ENCODE data around the gene PRPSAP1.

PRPSAP1 gene

GRCh38 chr17:76304226-76305134 lies 49.2 kb downstream of the PRPSAP1 start:
- Histone ChIP-seq H2AFZ (no peak overlapping the region), H3K4me2 (ENCODE audit: low read length) (no peak overlapping the region), H3K27me3 (ENCODE audit: control insufficient read depth, insufficient read depth, low read length) (no peaks in the 10 kb centered on the region), H3K36me3 (ENCODE audit: control insufficient read depth, insufficient read depth, low read length) (no peaks in the 10 kb centered on the region), H3K9ac (no peak overlapping the region), H3K9me3 (ENCODE audit: control insufficient read depth, low read length) (no peaks in the 10 kb centered on the region), H3K27ac (no peak overlapping the region), H3K79me2 (no peaks in the 10 kb centered on the region), H3K4me1 (no peaks in the 10 kb centered on the region), H3K4me3 (ENCODE audit: low read depth, low read length) (no peak overlapping the region)
- TF ChIP-seq CTCF (IDR thresholded peaks at IDR 0.05): no peak

- no peaks in the 10 kb centered on the region for H3K36me3 ChIP-seq (ENCODE audit: control insufficient read depth, insufficient read depth, low read length)
- no peak overlapping the region for H3K4me2 ChIP-seq (ENCODE audit: low read length)
- no peaks in the 10 kb centered on the region for H3K27me3 ChIP-seq (ENCODE audit: control insufficient read depth, insufficient read depth, low read length)
- H2AFZ ChIP-seq: no peak overlapping the region
- no peak overlapping the region for H3K9ac ChIP-seq
- H3K4me3 ChIP-seq (ENCODE audit: low read depth, low read length): no peak overlapping the region
- TF ChIP-seq CTCF (IDR thresholded peaks at IDR 0.05): no peak
- no peaks in the 10 kb centered on the region for H3K4me1 ChIP-seq
- no peak overlapping the region for H3K27ac ChIP-seq
- H3K9me3 ChIP-seq (ENCODE audit: control insufficient read depth, low read length): no peaks in the 10 kb centered on the region
- no peaks in the 10 kb centered on the region for H3K79me2 ChIP-seq
Measured at GRCh38 chr17:76297436-76297835, 56.3 kb downstream of the PRPSAP1 start.

- no peak overlapping the region for H3K9ac ChIP-seq
- no peak overlapping the region for H2AFZ ChIP-seq
- H3K4me3 ChIP-seq (ENCODE audit: low read depth, low read length): no peak overlapping the region
- no peaks in the 10 kb centered on the region for H3K36me3 ChIP-seq (ENCODE audit: control insufficient read depth, insufficient read depth, low read length)
- no peak for TF ChIP-seq CTCF (IDR thresholded peaks at IDR 0.05)
- H3K79me2 ChIP-seq: no peaks in the 10 kb centered on the region
- no peak overlapping the region for H3K27ac ChIP-seq
- no peak overlapping the region for H3K4me2 ChIP-seq (ENCODE audit: low read length)
- H3K4me1 ChIP-seq: no peaks in the 10 kb centered on the region
- H3K27me3 ChIP-seq (ENCODE audit: control insufficient read depth, insufficient read depth, low read length): no peaks in the 10 kb centered on the region
- H3K9me3 ChIP-seq (ENCODE audit: control insufficient read depth, low read length): no peaks in the 10 kb centered on the region
Measured at GRCh38 chr17:76296889-76297288, 56.8 kb downstream of the PRPSAP1 start.

GRCh38 chr17:76296186-76296585 lies 57.5 kb downstream of the PRPSAP1 start:
- H3K27me3 ChIP-seq (ENCODE audit: control insufficient read depth, insufficient read depth, low read length): no peaks in the 10 kb centered on the region
- no peak overlapping the region for H3K9ac ChIP-seq
- H2AFZ ChIP-seq: no peak overlapping the region
- TF ChIP-seq CTCF (IDR thresholded peaks at IDR 0.05): no peak
- no peaks in the 10 kb centered on the region for H3K36me3 ChIP-seq (ENCODE audit: control insufficient read depth, insufficient read depth, low read length)
- no peak overlapping the region for H3K4me3 ChIP-seq (ENCODE audit: low read depth, low read length)
- no peaks in the 10 kb centered on the region for H3K4me1 ChIP-seq
- no peak overlapping the region for H3K4me2 ChIP-seq (ENCODE audit: low read length)
- no peaks in the 10 kb centered on the region for H3K79me2 ChIP-seq
- no peaks in the 10 kb centered on the region for H3K9me3 ChIP-seq (ENCODE audit: control insufficient read depth, low read length)
- no peak overlapping the region for H3K27ac ChIP-seq

GRCh38 chr17:76293106-76293505 lies 60.6 kb downstream of the PRPSAP1 start:
- no peaks in the 10 kb centered on the region for H3K4me1 ChIP-seq
- H3K79me2 ChIP-seq: no peaks in the 10 kb centered on the region
- no peak overlapping the region for H3K9ac ChIP-seq
- H3K36me3 ChIP-seq (ENCODE audit: control insufficient read depth, insufficient read depth, low read length): no peaks in the 10 kb centered on the region
- no peaks in the 10 kb centered on the region for H3K9me3 ChIP-seq (ENCODE audit: control insufficient read depth, low read length)
- no peak for TF ChIP-seq CTCF (IDR thresholded peaks at IDR 0.05)
- no peak overlapping the region for H3K4me2 ChIP-seq (ENCODE audit: low read length)
- no peak overlapping the region for H3K4me3 ChIP-seq (ENCODE audit: low read depth, low read length)
- H2AFZ ChIP-seq: no peak overlapping the region
- no peak overlapping the region for H3K27ac ChIP-seq
- H3K27me3 ChIP-seq (ENCODE audit: control insufficient read depth, insufficient read depth, low read length): no peaks in the 10 kb centered on the region

Measured in parathyroid adenoma (tissue), 2 donors.